GM21515 (cell line): ENCODE results near the gene ROBO3.

Source experiments
- ATAC-seq: cut with Tn5 transposase; IDR thresholded peaks from one replicate; pipeline ENCODE4 v1.9.1; 2021; ENCODE audit not compliant: unreplicated experiment

ROBO3 gene

GRCh38 chr11:124919898-124920297, 54.7 kb downstream of the ROBO3 start:
- ATAC-seq = no peak

GRCh38 chr11:124920356-124920755, 55.1 kb downstream of the ROBO3 start:
- no peak for ATAC-seq

- no peak for ATAC-seq
Observed at GRCh38 chr11:124920870-124921609, 55.8 kb downstream of the ROBO3 start.

- ATAC-seq = no peak
Observed at GRCh38 chr11:124922831-124923230, 57.6 kb downstream of the ROBO3 start.

GRCh38 chr11:124923296-124923695, 58.1 kb downstream of the ROBO3 start:
- ATAC-seq = no peak

- no peak for ATAC-seq
Observed at GRCh38 chr11:124928942-124929665, 63.9 kb downstream of the ROBO3 start.

GRCh38 chr11:124930799-124931198, 65.6 kb downstream of the ROBO3 start:
- peak; percentile 94 for ATAC-seq
